GM21737 (cell line): ENCODE data around the gene MRO.

ENCODE experiments used
- ATAC-seq: cut with Tn5 transposase; IDR thresholded peaks from one replicate; pipeline ENCODE4 v1.9.1; 2021; ENCODE audit warnings: mild to moderate bottlenecking, moderate library complexity; ENCODE audit not compliant: unreplicated experiment

Gene MRO

GRCh38 chr18:50748243-50749229, 71.3 kb downstream of the MRO start:
- no peak for ATAC-seq

DNA sequence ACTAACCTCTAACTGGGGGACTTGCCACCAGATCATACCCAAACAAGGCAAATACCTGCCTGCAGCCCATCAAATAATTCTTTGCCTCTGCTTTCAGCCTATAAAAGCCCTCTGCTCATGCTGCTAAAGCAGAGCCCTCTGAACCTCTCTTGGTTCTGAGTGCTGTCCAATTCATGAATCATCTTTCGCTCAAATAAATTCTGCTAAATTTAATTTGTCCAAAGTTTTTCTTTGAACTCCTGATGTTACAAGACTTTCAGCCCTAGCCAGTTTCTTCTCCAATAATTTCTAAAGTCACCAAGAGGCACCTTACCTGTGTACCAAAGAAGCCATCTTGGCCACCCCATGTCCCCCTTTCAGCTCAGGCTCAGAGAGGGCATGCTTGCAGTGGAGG, 72.0 kb downstream of the MRO start:
- ATAC-seq: no peak

DNA sequence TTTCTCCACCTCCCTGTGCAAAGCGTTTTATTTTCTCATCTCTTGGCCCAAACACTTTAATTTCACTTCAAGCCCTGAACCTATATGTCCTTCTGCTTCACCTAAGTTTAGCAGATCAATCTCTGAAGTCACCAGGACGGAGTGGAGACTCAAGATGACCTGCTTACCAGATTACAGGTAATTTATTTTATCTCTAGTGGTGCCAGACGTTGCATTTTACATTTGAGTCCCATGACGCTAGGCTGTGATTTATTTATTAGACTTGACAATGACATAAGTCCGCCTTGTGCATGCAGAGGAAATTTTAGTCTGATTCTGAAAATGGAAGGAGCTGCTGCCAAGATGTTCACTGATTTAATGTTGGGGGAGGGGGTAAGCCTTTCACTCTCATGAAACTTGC, 73.9 kb downstream of the MRO start:
- no peak for ATAC-seq
